ENCODE results near the gene ABCA2. TPM values are rescaled to one million over a fixed set of nuclear protein-coding genes. Genes with fewer than 3 reads are reported as not detected.
"Not testable (repeated sequence)": the region's sequence is repeated elsewhere in the genome, so short reads cannot be mapped to it uniquely, and the experiment has no call there.

The ABCA2 gene
- total RNA-seq, 1 donor: 20.3 TPM

DNA sequence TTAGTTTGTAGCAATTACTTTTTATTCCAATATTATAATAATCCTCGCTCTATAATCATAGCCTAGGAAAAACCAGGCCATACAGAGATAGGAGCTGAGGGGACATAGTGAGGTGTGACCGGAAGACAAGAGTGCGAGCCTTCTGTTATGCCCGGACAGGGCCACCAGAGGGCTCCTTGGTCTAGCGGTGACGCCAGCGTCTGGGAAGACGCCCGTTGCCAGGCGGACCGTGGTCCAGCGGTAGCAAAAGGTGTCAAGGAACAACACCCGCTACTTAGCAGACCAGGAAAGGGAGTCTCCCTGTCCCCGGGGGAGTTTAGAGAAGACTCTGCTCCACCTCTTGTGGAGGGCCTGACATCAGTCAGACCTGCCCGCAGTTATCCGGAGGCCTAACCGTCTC, 23.8 kb downstream of the ABCA2 start:
- not testable (repeated sequence) for H3K4me2 ChIP-seq (ENCODE audit: insufficient read depth, low read length); H3K27me3 ChIP-seq (ENCODE audit: insufficient read depth, low read length); H3K9me3 ChIP-seq (ENCODE audit: low read depth, low read length); H3K79me2 ChIP-seq (ENCODE audit: insufficient read depth, low read length); H3K27ac ChIP-seq (ENCODE audit: low read depth, low read length); H3K4me3 ChIP-seq (ENCODE audit: insufficient read depth, low read length); DNase-seq (ENCODE audit: insufficient read length, low spot score, missing footprints); H3K36me3 ChIP-seq (ENCODE audit: insufficient read depth, low read length); H2AFZ ChIP-seq (ENCODE audit: low read length); H4K20me1 ChIP-seq (ENCODE audit: insufficient read depth, low read length)
- TF ChIP-seq, protein P1, sequence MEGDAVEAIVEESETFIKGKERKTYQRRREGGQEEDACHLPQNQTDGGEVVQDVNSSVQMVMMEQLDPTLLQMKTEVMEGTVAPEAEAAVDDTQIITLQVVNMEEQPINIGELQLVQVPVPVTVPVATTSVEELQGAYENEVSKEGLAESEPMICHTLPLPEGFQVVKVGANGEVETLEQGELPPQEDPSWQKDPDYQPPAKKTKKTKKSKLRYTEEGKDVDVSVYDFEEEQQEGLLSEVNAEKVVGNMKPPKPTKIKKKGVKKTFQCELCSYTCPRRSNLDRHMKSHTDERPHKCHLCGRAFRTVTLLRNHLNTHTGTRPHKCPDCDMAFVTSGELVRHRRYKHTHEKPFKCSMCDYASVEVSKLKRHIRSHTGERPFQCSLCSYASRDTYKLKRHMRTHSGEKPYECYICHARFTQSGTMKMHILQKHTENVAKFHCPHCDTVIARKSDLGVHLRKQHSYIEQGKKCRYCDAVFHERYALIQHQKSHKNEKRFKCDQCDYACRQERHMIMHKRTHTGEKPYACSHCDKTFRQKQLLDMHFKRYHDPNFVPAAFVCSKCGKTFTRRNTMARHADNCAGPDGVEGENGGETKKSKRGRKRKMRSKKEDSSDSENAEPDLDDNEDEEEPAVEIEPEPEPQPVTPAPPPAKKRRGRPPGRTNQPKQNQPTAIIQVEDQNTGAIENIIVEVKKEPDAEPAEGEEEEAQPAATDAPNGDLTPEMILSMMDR (IDR thresholded peaks at IDR 0.05; ENCODE audit: extremely low read depth, low read depth, low read length): peak; percentile 31
- peaks cover 17% of the 10 kb centered on the region for H3K4me1 ChIP-seq (ENCODE audit: insufficient read depth, low read length)

DNA sequence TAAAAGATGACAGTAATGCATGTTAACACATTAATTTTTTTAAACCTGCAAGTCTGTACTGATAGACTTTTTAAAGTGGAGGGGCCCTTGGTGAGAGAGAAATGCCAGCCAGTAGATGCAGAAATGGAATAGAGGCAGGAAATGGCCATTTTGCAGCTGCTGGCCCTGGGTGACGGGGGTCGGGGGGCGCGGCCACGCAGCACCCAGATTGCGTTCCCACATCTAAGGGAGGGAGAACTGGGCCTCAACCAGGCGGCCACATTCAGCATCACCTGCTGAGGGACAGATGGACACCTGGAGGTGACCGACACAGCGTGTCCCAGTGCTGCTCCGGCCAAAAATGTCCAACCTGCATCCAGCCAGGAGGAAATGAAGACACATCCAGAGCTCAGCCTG, 25.4 kb downstream of the ABCA2 start:
- no peaks in the 10 kb centered on the region for H4K20me1 ChIP-seq (ENCODE audit: insufficient read depth, low read length)
- no peaks in the 10 kb centered on the region for H3K27me3 ChIP-seq (ENCODE audit: insufficient read depth, low read length)
- TF ChIP-seq, protein P1 (IDR thresholded peaks at IDR 0.05; ENCODE audit: extremely low read depth, low read depth, low read length): no peak
- H3K4me1 ChIP-seq (ENCODE audit: insufficient read depth, low read length): peaks cover 18% of the 10 kb centered on the region
- no peaks in the 10 kb centered on the region for H3K36me3 ChIP-seq (ENCODE audit: insufficient read depth, low read length)
- no peak for DNase-seq (ENCODE audit: insufficient read length, low spot score, missing footprints)
- H3K9me3 ChIP-seq (ENCODE audit: low read depth, low read length): no peaks in the 10 kb centered on the region
- H3K4me2 ChIP-seq (ENCODE audit: insufficient read depth, low read length): no peak overlapping the region
- H2AFZ ChIP-seq (ENCODE audit: low read length): no peak overlapping the region
- H3K79me2 ChIP-seq (ENCODE audit: insufficient read depth, low read length): no peaks in the 10 kb centered on the region
- H3K27ac ChIP-seq (ENCODE audit: low read depth, low read length): no peak overlapping the region
- H3K4me3 ChIP-seq (ENCODE audit: insufficient read depth, low read length): no peak overlapping the region

DNA sequence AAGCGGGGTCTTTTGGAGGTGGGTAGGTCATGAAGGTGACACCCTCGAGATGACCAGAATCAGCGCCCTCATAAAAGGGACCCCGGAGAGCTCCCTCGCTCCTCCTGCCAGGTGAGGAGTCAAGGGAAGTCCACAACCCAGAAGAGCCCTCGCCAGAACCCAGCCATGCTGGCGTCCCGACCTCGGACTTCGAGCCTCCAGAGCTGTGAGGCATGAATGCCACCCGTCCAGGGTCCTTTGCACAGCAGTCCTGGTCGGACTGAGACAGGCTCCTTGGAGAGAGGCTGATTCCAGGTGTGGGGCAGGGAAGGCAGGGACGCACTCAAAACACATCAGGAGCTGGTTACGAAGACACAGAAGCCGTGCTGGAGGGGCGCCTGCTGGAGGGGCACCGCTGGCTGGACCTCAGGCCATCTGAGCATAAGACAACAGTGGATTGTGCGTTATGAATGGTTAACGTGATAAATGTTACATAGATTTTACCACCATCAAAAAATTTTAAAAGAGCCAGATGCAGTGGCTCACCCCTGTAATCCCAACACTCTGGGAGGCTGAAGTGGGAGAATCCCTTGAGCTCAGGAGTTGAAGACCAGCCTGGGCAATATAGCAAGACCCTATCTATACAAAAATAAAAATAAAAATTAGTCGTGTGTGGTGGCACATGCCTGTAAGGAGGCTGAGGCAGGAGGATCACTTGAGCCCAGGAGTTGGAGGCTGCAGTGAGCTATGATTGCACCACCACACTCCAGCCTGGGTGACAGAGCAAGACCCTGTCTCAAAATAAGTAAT, 26.0 kb downstream of the ABCA2 start:
- Histone ChIP-seq H3K4me1 (ENCODE audit: insufficient read depth, low read length) (peaks cover 23% of the 10 kb centered on the region), H3K9me3 (ENCODE audit: low read depth, low read length) (no peaks in the 10 kb centered on the region), H3K4me3 (ENCODE audit: insufficient read depth, low read length) (no peak overlapping the region), H2AFZ (ENCODE audit: low read length) (no peak overlapping the region), H3K79me2 (ENCODE audit: insufficient read depth, low read length) (no peaks in the 10 kb centered on the region), H3K27me3 (ENCODE audit: insufficient read depth, low read length) (no peaks in the 10 kb centered on the region), H3K27ac (ENCODE audit: low read depth, low read length) (no peak overlapping the region), H4K20me1 (ENCODE audit: insufficient read depth, low read length) (no peaks in the 10 kb centered on the region), H3K36me3 (ENCODE audit: insufficient read depth, low read length) (no peaks in the 10 kb centered on the region), H3K4me2 (ENCODE audit: insufficient read depth, low read length) (no peak overlapping the region)
- TF ChIP-seq, protein P1 (IDR thresholded peaks at IDR 0.05; ENCODE audit: extremely low read depth, low read depth, low read length): no peak
- DNase-seq (ENCODE audit: insufficient read length, low spot score, missing footprints): no peak

DNA sequence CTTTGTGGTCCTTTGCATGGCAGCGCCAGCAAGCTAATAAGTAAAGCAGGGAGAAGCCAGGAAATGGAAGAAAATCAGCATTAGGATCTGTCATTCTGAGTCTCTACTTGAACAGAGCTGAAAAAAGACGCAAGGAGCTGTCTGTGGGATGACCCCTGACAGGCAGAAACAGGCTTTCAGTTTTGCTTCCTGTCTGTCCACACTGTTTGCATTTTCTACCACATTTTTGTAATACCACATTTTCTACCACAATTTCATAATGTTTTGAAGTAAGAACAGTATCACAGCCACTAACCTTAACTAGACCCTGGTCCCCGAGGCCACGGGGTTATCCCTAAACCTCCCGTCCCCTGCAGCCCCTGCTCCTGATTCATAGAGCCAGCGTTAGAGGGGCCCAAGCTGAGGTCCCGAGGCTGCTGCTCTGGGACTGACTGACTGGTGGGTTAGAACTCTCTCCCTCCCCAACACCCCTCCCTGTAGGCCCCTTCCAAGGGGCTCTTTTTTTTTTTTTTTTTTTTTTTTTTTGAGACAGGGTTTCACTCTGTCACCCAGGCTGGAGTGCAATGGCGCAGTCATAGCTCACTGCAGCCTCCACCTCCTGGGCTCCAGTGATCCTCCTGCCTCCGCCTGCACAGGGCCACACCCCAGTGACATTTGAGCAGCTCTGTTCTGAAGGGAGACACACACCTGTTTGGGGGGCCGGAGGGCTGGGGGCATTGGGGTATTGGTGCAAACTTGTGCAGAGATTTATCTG, 27.7 kb downstream of the ABCA2 start:
- peak overlapping the region; percentile 53 for H3K4me2 ChIP-seq (ENCODE audit: insufficient read depth, low read length)
- no peaks in the 10 kb centered on the region for H3K79me2 ChIP-seq (ENCODE audit: insufficient read depth, low read length)
- H3K27ac ChIP-seq (ENCODE audit: low read depth, low read length): peak overlapping the region; percentile 48
- no peaks in the 10 kb centered on the region for H3K36me3 ChIP-seq (ENCODE audit: insufficient read depth, low read length)
- no peaks in the 10 kb centered on the region for H4K20me1 ChIP-seq (ENCODE audit: insufficient read depth, low read length)
- H3K4me3 ChIP-seq (ENCODE audit: insufficient read depth, low read length): no peak overlapping the region
- H2AFZ ChIP-seq (ENCODE audit: low read length): peak overlapping the region; percentile 85
- H3K9me3 ChIP-seq (ENCODE audit: low read depth, low read length): no peaks in the 10 kb centered on the region
- peak; percentile 97 for DNase-seq (ENCODE audit: insufficient read length, low spot score, missing footprints)
- H3K27me3 ChIP-seq (ENCODE audit: insufficient read depth, low read length): no peaks in the 10 kb centered on the region
- TF ChIP-seq, protein P1 (IDR thresholded peaks at IDR 0.05; ENCODE audit: extremely low read depth, low read depth, low read length): no peak
- peaks cover 35% of the 10 kb centered on the region for H3K4me1 ChIP-seq (ENCODE audit: insufficient read depth, low read length)
